ENCODE measurements around the gene GFAP. TPM values are rescaled to one million over a fixed set of nuclear protein-coding genes. Genes with fewer than 3 reads are reported as not detected.

Gene GFAP
- total RNA-seq, 1 experiment from 2014 or later, result not detected

DNA sequence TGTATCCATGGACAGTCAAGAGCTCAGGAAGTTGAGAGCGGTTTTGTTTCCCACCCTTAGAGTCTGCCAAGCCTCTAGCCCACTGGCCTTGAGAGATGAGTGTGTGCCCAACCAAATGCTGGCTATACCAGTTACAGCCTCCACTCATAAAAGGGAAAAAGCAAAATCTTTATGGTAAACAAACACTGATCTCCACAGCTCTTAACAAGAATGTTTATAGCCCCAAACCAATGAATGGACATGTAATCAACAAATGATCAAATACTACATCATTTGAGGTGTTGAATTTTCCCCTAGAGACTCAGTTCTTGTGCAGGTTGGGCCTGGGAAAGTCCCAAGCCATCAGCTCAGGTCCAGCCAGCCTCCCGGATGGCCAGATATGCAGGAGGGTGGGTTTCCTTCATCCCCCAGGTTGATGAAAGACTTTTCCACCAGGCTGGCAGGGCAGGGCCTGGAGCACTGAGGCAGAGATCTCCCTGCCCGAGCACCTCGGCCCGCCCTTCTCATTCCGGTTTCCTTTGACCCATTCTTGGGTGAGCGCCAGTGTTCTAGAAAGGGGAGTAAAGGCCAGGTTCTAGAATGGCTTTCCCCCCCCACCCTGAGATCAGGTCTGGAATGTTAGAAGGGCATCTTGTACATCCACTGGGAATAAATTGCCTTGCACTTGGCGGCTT is 12.2 kb downstream of the GFAP start:
- peaks cover 23% of the 10 kb centered on the region for H3K36me3 Mint-ChIP-seq (ENCODE audit: insufficient read depth, unreplicated experiment)
- peaks cover 38% of the 10 kb centered on the region for H3K4me1 Mint-ChIP-seq (ENCODE audit: low read depth, unreplicated experiment)
- DNase-seq, result no peak
- intact Hi-C loops (cut with micrococcal nuclease; ENCODE audit: unreplicated experiment), result no loop called here
- no peaks in the 10 kb centered on the region for H3K9me3 Mint-ChIP-seq (ENCODE audit: low read depth, unreplicated experiment)
- TF ChIP-seq, protein P1, sequence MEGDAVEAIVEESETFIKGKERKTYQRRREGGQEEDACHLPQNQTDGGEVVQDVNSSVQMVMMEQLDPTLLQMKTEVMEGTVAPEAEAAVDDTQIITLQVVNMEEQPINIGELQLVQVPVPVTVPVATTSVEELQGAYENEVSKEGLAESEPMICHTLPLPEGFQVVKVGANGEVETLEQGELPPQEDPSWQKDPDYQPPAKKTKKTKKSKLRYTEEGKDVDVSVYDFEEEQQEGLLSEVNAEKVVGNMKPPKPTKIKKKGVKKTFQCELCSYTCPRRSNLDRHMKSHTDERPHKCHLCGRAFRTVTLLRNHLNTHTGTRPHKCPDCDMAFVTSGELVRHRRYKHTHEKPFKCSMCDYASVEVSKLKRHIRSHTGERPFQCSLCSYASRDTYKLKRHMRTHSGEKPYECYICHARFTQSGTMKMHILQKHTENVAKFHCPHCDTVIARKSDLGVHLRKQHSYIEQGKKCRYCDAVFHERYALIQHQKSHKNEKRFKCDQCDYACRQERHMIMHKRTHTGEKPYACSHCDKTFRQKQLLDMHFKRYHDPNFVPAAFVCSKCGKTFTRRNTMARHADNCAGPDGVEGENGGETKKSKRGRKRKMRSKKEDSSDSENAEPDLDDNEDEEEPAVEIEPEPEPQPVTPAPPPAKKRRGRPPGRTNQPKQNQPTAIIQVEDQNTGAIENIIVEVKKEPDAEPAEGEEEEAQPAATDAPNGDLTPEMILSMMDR (IDR thresholded peaks at IDR 0.05; ENCODE audit: unreplicated experiment), result no peak
- H3K4me3 Mint-ChIP-seq (ENCODE audit: low read depth, unreplicated experiment), result no peak overlapping the region
- no peak overlapping the region for H3K27ac Mint-ChIP-seq (ENCODE audit: unreplicated experiment)
- CTCF ChIA-PET, result no interaction called here
- no TSS peak for BruUV-seq (replicated peaks)
- peaks cover 23% of the 10 kb centered on the region for H3K27me3 Mint-ChIP-seq (ENCODE audit: unreplicated experiment)

DNA sequence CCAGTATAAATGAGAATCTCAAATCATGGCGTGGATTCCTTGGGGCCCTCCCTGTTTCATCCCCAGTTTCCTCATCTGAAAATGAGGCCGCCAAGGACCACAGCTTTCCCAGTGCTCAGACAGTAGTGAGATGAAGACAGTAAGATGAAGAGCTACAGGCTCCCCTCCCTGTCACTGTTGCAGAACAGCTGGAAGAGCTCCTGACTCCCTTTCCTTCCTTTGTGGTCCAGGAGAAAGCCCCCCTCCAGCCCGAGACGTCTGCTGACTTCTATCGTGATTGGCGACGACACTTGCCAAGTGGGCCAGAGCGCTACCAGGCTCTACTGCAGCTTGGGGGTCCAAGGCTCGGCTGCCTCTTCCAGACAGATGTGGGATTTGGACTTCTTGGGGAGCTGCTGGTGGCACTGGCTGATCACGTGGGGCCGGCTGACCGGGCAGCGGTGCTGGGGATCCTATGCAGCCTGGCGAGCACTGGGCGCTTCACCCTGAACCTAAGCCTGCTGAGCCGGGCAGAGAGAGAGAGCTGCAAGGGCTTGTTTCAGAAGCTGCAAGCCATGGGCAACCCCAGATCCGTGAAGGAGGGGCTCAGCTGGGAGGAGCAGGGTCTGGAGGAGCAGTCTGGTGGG is 13.1 kb downstream of the GFAP start:
- DNase-seq, result no peak
- peaks cover 23% of the 10 kb centered on the region for H3K27me3 Mint-ChIP-seq (ENCODE audit: unreplicated experiment)
- peaks cover 25% of the 10 kb centered on the region for H3K36me3 Mint-ChIP-seq (ENCODE audit: insufficient read depth, unreplicated experiment)
- no peak overlapping the region for H3K4me3 Mint-ChIP-seq (ENCODE audit: low read depth, unreplicated experiment)
- no peaks in the 10 kb centered on the region for H3K9me3 Mint-ChIP-seq (ENCODE audit: low read depth, unreplicated experiment)
- H3K4me1 Mint-ChIP-seq (ENCODE audit: low read depth, unreplicated experiment), result peaks cover 39% of the 10 kb centered on the region
- no TSS peak for BruUV-seq (replicated peaks)
- H3K27ac Mint-ChIP-seq (ENCODE audit: unreplicated experiment), result no peak overlapping the region
- TF ChIP-seq, protein P1 (IDR thresholded peaks at IDR 0.05; ENCODE audit: unreplicated experiment), result no peak
- intact Hi-C loops (cut with micrococcal nuclease; ENCODE audit: unreplicated experiment), result no loop called here
- CTCF ChIA-PET, result interaction anchor here (1.0 kb wide), 1 partner anchor 233 kb away, joined by 3 read pairs; the partner anchor contains the start of gene ACBD4

DNA sequence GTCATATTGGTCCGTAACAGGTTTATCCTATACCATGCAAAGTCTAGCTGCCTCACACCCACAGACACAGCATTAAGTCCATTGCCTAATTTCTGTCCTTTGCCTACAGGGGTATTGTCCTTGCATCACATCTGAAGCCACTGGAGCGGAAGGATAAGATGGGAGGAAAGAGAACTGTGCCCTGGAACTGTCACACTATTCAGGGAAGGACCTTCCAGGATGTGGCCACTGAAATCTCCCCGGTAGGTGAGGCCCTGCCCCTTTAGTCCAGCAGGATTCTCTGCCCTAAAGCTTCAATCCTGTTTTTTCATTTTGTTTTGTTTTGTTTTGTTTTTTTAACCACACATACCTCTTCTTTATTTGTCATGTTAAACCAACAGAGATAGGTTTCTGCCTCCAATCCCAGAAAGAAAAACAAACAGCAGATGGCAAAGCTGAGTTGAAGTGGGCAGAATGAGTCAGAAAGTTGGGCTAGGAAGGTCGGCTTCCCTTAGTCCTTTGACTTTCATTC is 13.8 kb downstream of the GFAP start:
- peaks cover 25% of the 10 kb centered on the region for H3K36me3 Mint-ChIP-seq (ENCODE audit: insufficient read depth, unreplicated experiment)
- TF ChIP-seq, protein P1 (IDR thresholded peaks at IDR 0.05; ENCODE audit: unreplicated experiment), result no peak
- no peak for DNase-seq
- intact Hi-C loops (cut with micrococcal nuclease; ENCODE audit: unreplicated experiment), result no loop called here
- no peak overlapping the region for H3K4me3 Mint-ChIP-seq (ENCODE audit: low read depth, unreplicated experiment)
- no peak overlapping the region for H3K27ac Mint-ChIP-seq (ENCODE audit: unreplicated experiment)
- no TSS peak for BruUV-seq (replicated peaks)
- H3K27me3 Mint-ChIP-seq (ENCODE audit: unreplicated experiment), result peaks cover 19% of the 10 kb centered on the region
- no peaks in the 10 kb centered on the region for H3K9me3 Mint-ChIP-seq (ENCODE audit: low read depth, unreplicated experiment)
- H3K4me1 Mint-ChIP-seq (ENCODE audit: low read depth, unreplicated experiment), result peaks cover 36% of the 10 kb centered on the region
- CTCF ChIA-PET, result interaction anchor here (1.0 kb wide), 1 partner anchor 234 kb away, joined by 3 read pairs; the partner anchor contains the start of gene ACBD4

DNA sequence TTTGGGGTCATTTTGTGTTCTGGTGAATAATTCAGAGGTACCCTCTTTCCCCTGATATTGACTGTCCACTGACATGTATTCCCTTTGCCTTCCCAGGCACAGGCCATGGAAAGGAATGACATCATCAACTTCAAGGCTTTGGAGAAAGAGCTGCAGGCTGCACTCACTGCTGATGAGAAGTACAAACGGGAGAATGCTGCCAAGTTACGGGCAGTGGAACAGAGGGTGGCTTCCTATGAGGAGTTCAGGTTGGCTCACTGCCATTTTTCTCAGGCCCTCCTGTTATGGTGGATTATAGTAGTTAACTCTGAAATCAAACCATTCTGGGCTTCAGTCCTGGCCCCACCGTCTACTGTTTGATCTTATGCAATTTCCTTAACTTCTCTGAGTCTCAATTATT is 14.4 kb downstream of the GFAP start:
- BruUV-seq (replicated peaks), result no TSS peak
- Mint-ChIP-seq H3K36me3 (ENCODE audit: insufficient read depth, unreplicated experiment) (peaks cover 25% of the 10 kb centered on the region), H3K4me3 (ENCODE audit: low read depth, unreplicated experiment) (no peak overlapping the region), H3K4me1 (ENCODE audit: low read depth, unreplicated experiment) (peaks cover 30% of the 10 kb centered on the region), H3K27ac (ENCODE audit: unreplicated experiment) (no peak overlapping the region), H3K9me3 (ENCODE audit: low read depth, unreplicated experiment) (no peaks in the 10 kb centered on the region), H3K27me3 (ENCODE audit: unreplicated experiment) (peaks cover 13% of the 10 kb centered on the region)
- no peak for DNase-seq
- intact Hi-C loops (cut with micrococcal nuclease; ENCODE audit: unreplicated experiment), result no loop called here
- TF ChIP-seq, protein P1 (IDR thresholded peaks at IDR 0.05; ENCODE audit: unreplicated experiment), result no peak
- CTCF ChIA-PET, result interaction anchor here (1.0 to 2.6 kb wide), 4 partner anchors 19 to 235 kb away, joined by 3 to 9 read pairs (median 3); partner anchors contain the start of gene ACBD4
